ENCODE measurements around the gene PLCH1. TPM values are rescaled to one million over a fixed set of nuclear protein-coding genes. Genes with fewer than 3 reads are reported as not detected.

Gene PLCH1
- total RNA-seq, 1 experiment from 2014 or later: 3.8 TPM

DNA sequence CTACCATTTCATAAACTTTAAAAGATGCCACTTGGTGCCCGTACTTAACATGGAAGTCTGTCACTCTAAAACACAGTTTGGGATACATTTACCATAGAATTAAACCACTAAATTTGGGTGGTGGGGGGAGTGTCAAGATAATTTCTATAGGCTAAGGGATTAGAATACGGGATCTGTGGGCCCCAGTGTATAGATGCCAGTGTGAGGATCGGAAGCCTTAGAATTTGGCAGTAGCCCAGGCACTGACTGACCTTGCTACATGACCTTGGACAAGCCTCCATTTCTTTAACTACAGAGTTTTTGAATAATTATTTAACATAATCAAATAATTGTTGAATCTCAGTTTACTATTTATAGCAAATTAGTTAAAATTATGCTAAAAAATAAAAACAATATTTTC lies 375.1 kb downstream of the PLCH1 start (continued):
- TF ChIP-seq ZBTB33 (IDR thresholded peaks at IDR 0.05; ENCODE audit: extremely low read depth, insufficient replicate concordance, low read length): no peak
- no peak for TF ChIP-seq FOSL1 (IDR thresholded peaks at IDR 0.05; ENCODE audit: low read depth)
- no peak for TF ChIP-seq JUND (IDR thresholded peaks at IDR 0.05)
- no peak for TF ChIP-seq EZH2 (IDR thresholded peaks at IDR 0.05)
- no peak for TF ChIP-seq SRF (IDR thresholded peaks at IDR 0.05; ENCODE audit: low read depth)
- TF ChIP-seq POLR2A (IDR thresholded peaks at IDR 0.05; ENCODE audit: borderline replicate concordance, extremely low read depth, insufficient read depth, insufficient read length): no peak
- no peak for TF ChIP-seq RAD21 (IDR thresholded peaks at IDR 0.05; ENCODE audit: low read depth)
- no peak for TF ChIP-seq ZNF274 (IDR thresholded peaks at IDR 0.05; ENCODE audit: low read depth, low read length)

- H3K4me1 ChIP-seq (ENCODE audit: control insufficient read depth in 1 of 2, insufficient read depth in 2 of 2, low read length in 2 of 2): no peaks in the 10 kb centered on the region
- BruUV-seq (replicated peaks): no TSS peak
- no peaks in the 10 kb centered on the region for H3K79me2 ChIP-seq (ENCODE audit: insufficient read depth, low read length)
- no peak overlapping the region for H2AFZ ChIP-seq (ENCODE audit: low read depth, low read length, poor library complexity, severe bottlenecking)
- no peak overlapping the region for H3K27ac ChIP-seq (ENCODE audit: low read depth, low read length)
- H3K9me3 ChIP-seq (ENCODE audit: control insufficient read depth in 1 of 2, insufficient read depth in 1 of 2, low read depth in 1 of 2, low read length in 2 of 2): no peaks in the 10 kb centered on the region
- intact Hi-C loops (cut with micrococcal nuclease): no loop called here
- no peak overlapping the region for H3K4me3 ChIP-seq (replicated peaks in 1 of 2; ENCODE audit: low read depth in 1 of 2, low read length in 2 of 2)
- ATAC-seq (no peak), DNase-seq (ENCODE audit: low read depth, low spot score) (no peak)
- H3K9ac ChIP-seq (ENCODE audit: low read length): no peak overlapping the region
- ChIA-PET RAD21 (ENCODE audit: low non-redundant PET in 1 of 2, low total read pairs in 2 of 2, uncharacterized antibody in 2 of 2, unreplicated experiment in 2 of 2) (no interaction called here), CTCF (no interaction called here), POLR2A (no interaction called here)
- TF ChIP-seq CBX3 (IDR thresholded peaks at IDR 0.05; ENCODE audit: low read depth): no peak
- H3K36me3 ChIP-seq (ENCODE audit: control insufficient read depth in 1 of 2, insufficient read depth in 2 of 2, low read length in 2 of 2): no peaks in the 10 kb centered on the region
- no peaks in the 10 kb centered on the region for H4K20me1 ChIP-seq (ENCODE audit: insufficient read depth)
- no peak overlapping the region for H3K4me2 ChIP-seq (ENCODE audit: low read length)
- H3K27me3 ChIP-seq (ENCODE audit: insufficient read depth, low read length): no peaks in the 10 kb centered on the region
- H3K9me2 ChIP-seq (ENCODE audit: insufficient read depth): no peaks in the 10 kb centered on the region; the same call in 1 of the 2 replicates
Observed at GRCh38 chr3:155369244-155369643, 375.6 kb downstream of the PLCH1 start.
